HEK293 (cell line): ENCODE data around the gene INHBA.

Experiments
- CTCF ChIP-seq: fragments of 450-650 bp; formaldehyde crosslinking; IDR thresholded peaks from 2 replicates; pipeline ENCODE4 v1.5.1; 2016; ENCODE audit warnings: missing biosample characterization, missing genetic modification characterization
- PRDM10 ChIP-seq: fragments of 450-650 bp; formaldehyde crosslinking; IDR thresholded peaks from 2 replicates; pipeline ENCODE4 v1.5.1; 2016; ENCODE audit warnings: missing biosample characterization, missing genetic modification characterization
- REST ChIP-seq: fragments of 450-650 bp; formaldehyde crosslinking; IDR thresholded peaks from 2 replicates; pipeline ENCODE4 v1.5.1; 2016; ENCODE audit warnings: missing biosample characterization, missing genetic modification characterization
- YY1 ChIP-seq: fragments of 450-650 bp; formaldehyde crosslinking; IDR thresholded peaks from 2 replicates; pipeline ENCODE4 v1.5.1; 2018; ENCODE audit warnings: missing biosample characterization, missing genetic modification characterization
- ZBTB11 ChIP-seq: fragments of 450-650 bp; formaldehyde crosslinking; conservative IDR thresholded peaks from 2 replicates; pipeline ENCODE4 v1.5.1; 2016; ENCODE audit warnings: low read depth, missing biosample characterization, missing genetic modification characterization
- ZBTB7A ChIP-seq: fragments of 450-650 bp; formaldehyde crosslinking; IDR thresholded peaks from 2 replicates; pipeline ENCODE4 v1.5.1; 2016; ENCODE audit warnings: low read depth, missing biosample characterization, missing genetic modification characterization
- ZNF175 ChIP-seq: fragments of 450-650 bp; formaldehyde crosslinking; IDR thresholded peaks from 2 replicates; pipeline ENCODE4 v1.5.1; 2016; ENCODE audit warnings: missing biosample characterization, missing genetic modification characterization
- ZSCAN30 ChIP-seq: fragments of 450-650 bp; IDR thresholded peaks from 2 replicates; pipeline ENCODE4 v1.5.1; 2018; ENCODE audit warnings: missing biosample characterization, mild to moderate bottlenecking, missing genetic modification characterization, moderate library complexity

- TF ChIP-seq CTCF (tag by site-specific recombination) (no peak), ZBTB7A (tag by site-specific recombination) (no peak), REST (tag by site-specific recombination) (no peak), YY1 (no peak), ZBTB11 (tag by site-specific recombination) (no peak), ZNF175 (tag by site-specific recombination) (no peak), PRDM10 (tag by site-specific recombination) (no peak), ZSCAN30 (tag by site-specific recombination) (no peak)
Observed at GRCh38 chr7:41659539-41659938, 43.4 kb downstream of the INHBA start.
